Liver (tissue), 2 donors: Measurements from ENCODE around the gene COL5A1.
"Not testable (repeated sequence)": the region's sequence is repeated elsewhere in the genome, so short reads cannot be mapped to it uniquely, and the experiment has no call there.

Experiments used
- RAD21 ChIP-seq, 2 donors: IDR thresholded peaks; 2 replicates each; pipeline ENCODE4 v1.6.1; 2016; ENCODE audit warnings: antibody characterized with exemption in 2 of 2, mild to moderate bottlenecking in 2 of 2
- REST ChIP-seq: IDR thresholded peaks from 2 replicates; pipeline ENCODE4 v1.6.1; 2016; ENCODE audit warnings: antibody characterized with exemption, mild to moderate bottlenecking
- TAF1 ChIP-seq: conservative IDR thresholded peaks from 2 replicates; pipeline ENCODE4 v1.6.1; 2016; ENCODE audit warnings: antibody characterized with exemption, mild to moderate bottlenecking
- YY1 ChIP-seq: IDR thresholded peaks from 2 replicates; pipeline ENCODE4 v1.6.1; 2016; ENCODE audit warnings: antibody characterized with exemption, mild to moderate bottlenecking
- donor health status: healthy.

DNA sequence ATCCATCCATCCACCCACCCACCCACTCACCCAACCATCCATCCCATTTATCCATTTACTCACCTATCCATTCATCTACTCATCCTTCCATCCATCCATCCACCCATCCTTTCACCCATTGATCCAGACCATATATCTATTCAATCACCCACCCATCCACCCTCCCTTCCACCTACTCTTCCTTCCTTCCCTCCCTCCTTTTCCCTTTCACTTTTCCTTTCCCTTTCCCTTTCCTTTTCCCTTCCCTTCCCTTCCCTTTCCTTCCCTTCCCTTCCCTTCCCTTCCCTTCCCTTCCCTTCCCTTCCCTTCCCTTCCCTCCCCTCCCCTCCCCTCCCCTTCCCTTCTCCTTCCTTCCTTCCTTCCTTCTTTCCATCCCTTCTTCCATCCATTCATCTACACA lies 27.4 kb downstream of the COL5A1 start:
- not testable (repeated sequence) for TF ChIP-seq RAD21 (IDR thresholded peaks at IDR 0.05); REST; YY1; TAF1
